Peyer's patch (tissue), 4 donors: ENCODE measurements around the gene SOCS4. TPM values are rescaled to one million over a fixed set of nuclear protein-coding genes. Genes with fewer than 3 reads are reported as not detected.

Source experiments
- DNase-seq, 3 donors: peaks; one replicate each; pipeline ENCODE4 v3.0.0-alpha.2; 2017 to 2019
- H3K27ac ChIP-seq, 4 donors: fragments of 200-600 bp; sonication (generic); one replicate each; pipeline ENCODE4 v1.5.1; 2016 to 2019
- H3K27me3 ChIP-seq, 2 donors: fragments of 200-600 bp; sonication (generic); one replicate each; pipeline ENCODE4 v1.5.1; 2019
- H3K36me3 ChIP-seq, 3 donors: fragments of 200-600 bp; sonication (generic); one replicate each; pipeline ENCODE4 v1.5.1; 2016 to 2019
- H3K4me1 ChIP-seq, 4 donors: fragments of 200-600 bp; sonication (generic); one replicate each; pipeline ENCODE4 v1.5.1; 2016 to 2019
- H3K4me3 ChIP-seq, 4 donors: fragments of 200-600 bp; sonication (generic); 1 replicate in 3 of 4; 2 replicates in 1 of 4; pipeline ENCODE4 v1.5.1; 2016 to 2019; ENCODE audit warnings: mild to moderate bottlenecking in 1 of 4
- H3K9me3 ChIP-seq, 4 donors: fragments of 200-600 bp; sonication (generic); one replicate each; pipeline ENCODE4 v1.5.1; 2016 to 2019; ENCODE audit warnings: mild to moderate bottlenecking in 1 of 4
- CTCF ChIP-seq, 6 experiments: fragments of 450-650 bp in 4 of 6; fragments of 200-600 bp in 2 of 6; sonication (generic) in 1 of 6; IDR thresholded peaks; one replicate each; pipeline ENCODE4 v1.5.1; 2017 to 2019; ENCODE audit warnings: antibody characterized with exemption in 6 of 6, mild to moderate bottlenecking in 3 of 6, moderate library complexity in 1 of 6
- POLR2A ChIP-seq, 2 donors: fragments of 450-650 bp; IDR thresholded peaks; one replicate each; pipeline ENCODE4 v1.5.1; 2017; ENCODE audit warnings: antibody characterized with exemption in 2 of 2, mild to moderate bottlenecking in 2 of 2, moderate library complexity in 2 of 2
- total RNA-seq, 4 donors: library from RNA; depleted of rRNA; stranded (reverse); fragments of >200 nt; gene quantifications; one replicate each; pipeline ENCODE4 v1.1.0, GENCODE V29; 2016

The SOCS4 gene
- total RNA-seq, 4 donors from 2014 or later = 10.0 to 18.2 (median 10.7) TPM

DNA sequence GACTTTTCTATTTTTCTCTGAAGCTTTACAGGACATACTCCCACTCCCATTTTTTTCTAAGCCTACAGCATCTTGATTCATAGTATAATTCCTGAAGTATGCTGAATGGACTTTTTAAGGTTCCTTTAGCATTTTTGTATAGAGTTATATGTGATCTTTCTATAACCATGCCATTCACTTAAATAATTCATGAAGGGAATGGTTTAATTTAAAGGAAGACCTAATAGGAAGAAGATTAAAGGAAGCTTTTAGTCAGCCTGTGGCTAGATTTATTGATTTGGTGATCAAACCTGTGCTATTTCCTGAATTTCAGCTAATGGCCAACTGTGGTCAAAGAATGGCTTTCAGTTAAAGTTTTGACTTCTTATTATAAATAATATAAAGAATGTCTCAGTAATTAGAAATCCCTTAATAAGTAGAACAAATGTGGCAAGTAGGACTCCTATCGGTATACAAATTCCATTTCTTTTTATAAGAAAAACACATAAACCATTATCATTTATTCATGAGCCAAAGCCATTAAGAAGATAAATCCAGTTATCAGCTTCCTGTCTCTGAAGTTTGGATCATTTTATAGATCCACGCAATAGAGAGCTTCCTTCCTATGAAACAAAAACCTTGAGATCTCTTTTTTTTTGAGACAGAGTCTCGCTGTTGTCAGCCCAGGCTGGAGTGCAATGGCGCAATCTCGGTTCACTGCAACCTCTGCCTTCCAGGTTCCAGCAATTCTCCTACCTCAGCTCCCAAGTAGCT lies 20.4 kb downstream of the SOCS4 start:
- peaks cover 0 to 5% (median 0%) of the 10 kb centered on the region in 4 donors for H3K4me1 ChIP-seq
- no peaks in the 10 kb centered on the region for H3K27me3 ChIP-seq
- H3K9me3 ChIP-seq = no peaks in the 10 kb centered on the region
- TF ChIP-seq POLR2A (IDR thresholded peaks at IDR 0.05) (no peak), CTCF (IDR thresholded peaks at IDR 0.05) (no peak)
- peaks cover 0 to 20% (median 0%) of the 10 kb centered on the region in 3 donors for H3K36me3 ChIP-seq
- no peak overlapping the region for H3K27ac ChIP-seq
- DNase-seq = no peak
- no peak overlapping the region for H3K4me3 ChIP-seq

DNA sequence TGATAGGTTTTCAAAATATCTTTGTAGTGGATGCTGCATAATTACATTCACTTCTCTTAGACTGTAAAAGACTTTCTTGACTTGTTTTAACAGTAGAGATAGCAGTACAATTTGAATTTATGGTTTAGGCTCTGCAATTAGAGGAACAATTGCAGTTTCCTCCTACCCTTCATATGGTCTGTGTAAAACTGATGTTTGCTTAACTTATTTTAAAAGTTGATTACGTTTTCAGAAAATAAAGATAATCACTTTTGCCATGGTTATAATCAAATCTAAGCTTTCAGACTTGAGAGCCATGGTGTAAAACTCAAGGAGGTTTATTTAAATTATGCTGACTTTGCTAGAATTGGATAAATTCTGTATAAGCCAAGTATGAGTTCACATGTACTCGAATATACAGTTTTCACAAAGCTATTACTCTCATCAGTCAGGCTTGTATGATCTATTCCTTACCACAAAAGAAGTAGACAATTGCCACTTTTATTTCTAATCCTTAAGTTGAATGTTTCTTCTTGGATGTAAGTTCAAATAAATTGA lies 21.9 kb downstream of the SOCS4 start:
- peaks cover 0 to 9% (median 0%) of the 10 kb centered on the region in 3 donors for H3K36me3 ChIP-seq
- H3K4me3 ChIP-seq = no peak overlapping the region
- no peak overlapping the region for H3K27ac ChIP-seq
- DNase-seq = no peak
- TF ChIP-seq POLR2A (IDR thresholded peaks at IDR 0.05) (no peak), CTCF (IDR thresholded peaks at IDR 0.05) (no peak)
- H3K27me3 ChIP-seq = no peaks in the 10 kb centered on the region
- no peaks in the 10 kb centered on the region for H3K9me3 ChIP-seq
- peaks cover 0 to 20% (median 1%) of the 10 kb centered on the region in 4 donors for H3K4me1 ChIP-seq

GRCh38 chr14:55051165-55051422 lies 24.1 kb downstream of the SOCS4 start:
- DNase-seq = no peak
- peak overlapping the region; percentile 69 to 96 (median 90) for H3K4me3 ChIP-seq
- H3K4me1 ChIP-seq = peaks cover 0 to 20% (median 1%) of the 10 kb centered on the region in 4 donors

DNA sequence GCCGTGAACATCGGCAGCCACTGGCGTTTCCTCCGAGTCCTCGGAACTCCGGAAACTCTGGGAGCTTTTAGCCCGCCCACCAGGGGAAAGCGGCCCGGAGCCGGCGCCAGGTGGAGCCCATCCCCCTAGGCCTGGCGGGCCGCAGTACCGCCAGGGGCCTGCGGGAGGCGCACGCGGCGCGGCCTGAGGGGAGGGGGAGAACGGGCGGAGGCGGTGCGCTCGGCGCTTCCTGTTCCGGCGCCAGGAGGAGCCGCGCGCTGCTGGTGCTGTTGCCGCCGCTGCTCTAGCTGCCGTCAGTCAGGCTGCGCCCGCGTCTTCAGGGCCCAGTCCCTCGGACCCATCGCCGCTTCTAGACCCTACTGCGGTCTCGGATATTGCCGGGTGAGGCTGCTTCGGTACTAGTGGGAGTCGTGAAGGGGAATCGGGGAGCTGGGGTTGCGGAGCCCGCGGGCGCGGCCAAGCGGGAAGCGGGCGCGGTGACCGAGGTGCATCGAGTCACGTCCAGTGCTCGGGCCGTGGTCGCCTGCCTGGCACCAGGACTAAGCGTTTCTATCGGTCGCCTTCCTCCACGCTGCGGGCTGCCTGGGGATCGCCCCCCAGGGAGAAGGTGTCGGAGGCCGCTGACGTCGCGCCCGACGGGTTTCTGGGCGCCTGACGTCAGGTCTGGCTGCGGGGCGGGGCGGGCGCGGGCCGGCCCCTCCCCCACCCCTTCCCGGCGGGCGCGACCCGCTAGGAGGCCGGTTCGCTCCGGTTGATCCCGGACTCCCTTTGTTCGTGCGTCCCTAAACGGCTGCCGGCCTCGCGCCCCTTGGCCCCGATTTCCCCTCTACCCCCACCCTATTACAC lies 24.6 kb downstream of the SOCS4 start, which contains the start of gene MAPK1IP1L:
TSS of gene MAPK1IP1L (plus strand) at position 225 of the 846 bp plus-strand sequence. CDS start 10,037 bp downstream, outside the sequence.
- peak; percentile 99 to 100 (median 100) for TF ChIP-seq CTCF (IDR thresholded peaks at IDR 0.05)
- TF ChIP-seq POLR2A (IDR thresholded peaks at IDR 0.05) = peak; percentile 98
- no peaks in the 10 kb centered on the region for H3K36me3 ChIP-seq
- peak; percentile 79 to 96 (median 94) for DNase-seq
- peak within 1 kb of the TSS; percentile 96 to 99 (median 98) for H3K27ac ChIP-seq
- no peaks in the 10 kb centered on the region for H3K27me3 ChIP-seq
- H3K4me3 ChIP-seq = peak within 1 kb of the TSS; percentile 69 to 96 (median 90)
- peaks cover 0 to 20% (median 1%) of the 10 kb centered on the region in 4 donors for H3K4me1 ChIP-seq
- H3K9me3 ChIP-seq = no peaks in the 10 kb centered on the region

More at GRCh38 chr14:55051165-55051422, 24.1 kb downstream of the SOCS4 start:
- Histone ChIP-seq H3K27ac (peak overlapping the region; percentile 96 to 99 (median 98)), H3K27me3 (no peaks in the 10 kb centered on the region), H3K9me3 (no peaks in the 10 kb centered on the region), H3K36me3 (no peaks in the 10 kb centered on the region)
- no peak for TF ChIP-seq CTCF (IDR thresholded peaks at IDR 0.05)

DNA sequence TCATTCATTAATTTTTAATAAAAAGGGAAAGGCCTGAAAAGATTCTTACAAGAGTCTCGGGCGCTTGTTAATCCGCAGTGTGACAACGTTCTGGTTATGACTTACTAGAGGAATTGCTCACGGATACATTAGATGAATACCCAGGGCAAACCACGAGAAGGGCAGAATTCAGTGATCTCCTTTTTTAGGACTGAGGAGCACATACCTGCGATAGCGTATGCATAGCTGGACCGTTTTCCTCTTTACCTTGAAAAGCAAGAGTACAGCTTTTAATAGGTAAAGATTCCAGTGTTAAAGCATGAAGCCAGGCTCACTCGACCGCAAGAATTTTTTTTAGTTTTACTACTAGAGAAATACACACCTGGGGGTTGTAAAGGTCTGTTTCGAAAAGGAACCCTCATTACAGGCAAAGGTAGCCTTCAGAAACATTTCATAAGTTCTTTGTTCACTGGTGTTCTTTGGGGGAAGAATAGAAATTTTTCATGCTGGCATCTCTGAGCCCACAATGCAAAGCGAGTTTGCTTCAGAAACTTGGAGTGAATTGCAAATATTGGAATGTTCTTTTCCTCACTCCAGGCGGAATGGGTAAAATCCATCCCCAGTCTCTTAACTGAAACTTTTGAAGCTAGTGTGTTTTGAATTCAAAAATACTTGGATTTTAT lies 25.4 kb downstream of the SOCS4 start:
- DNase-seq = no peak
- Histone ChIP-seq H3K4me3 (peak overlapping the region; percentile 69 to 96 (median 90)), H3K27me3 (no peaks in the 10 kb centered on the region), H3K27ac (peak overlapping the region; percentile 96 to 99 (median 98)), H3K4me1 (peaks cover 0 to 20% (median 1%) of the 10 kb centered on the region in 4 donors), H3K9me3 (no peaks in the 10 kb centered on the region), H3K36me3 (peaks cover 0 to 5% (median 0%) of the 10 kb centered on the region in 3 donors)
- TF ChIP-seq CTCF (IDR thresholded peaks at IDR 0.05) (no peak), POLR2A (IDR thresholded peaks at IDR 0.05) (no peak)
